Measurements from ENCODE around the gene PGA5. TPM values are rescaled to one million over a fixed set of nuclear protein-coding genes. Genes with fewer than 3 reads are reported as not detected.
A peak's percentile ranks its signal among the peaks of the same experiment; 100 is the strongest.

Gene PGA5
- total RNA-seq, 1 donor from 2014 or later = not detected

GRCh38 chr11:61278001-61278470, 37.1 kb downstream of the PGA5 start:
- Mint-ChIP-seq H3K4me3 (no peak overlapping the region), H3K36me3 (no peaks in the 10 kb centered on the region), H3K4me1 (peaks cover 26% of the 10 kb centered on the region), H3K9me3 (no peaks in the 10 kb centered on the region), H3K27ac (no peak overlapping the region), H3K27me3 (ENCODE audit: insufficient read depth, low read depth) (peaks cover 4% of the 10 kb centered on the region)
- H3K27me3 ChIP-seq = peaks cover 11% of the 10 kb centered on the region
- no peaks in the 10 kb centered on the region for H3K36me3 ChIP-seq
- no peak overlapping the region for H3K4me3 ChIP-seq
- H3K9ac ChIP-seq = peak overlapping the region; percentile 20
- TF ChIP-seq EZH2 (IDR thresholded peaks at IDR 0.05) = no peak
- peaks cover 8% of the 10 kb centered on the region for H3F3A ChIP-seq (ENCODE audit: low read depth)
- no peaks in the 10 kb centered on the region for H3K9me3 ChIP-seq (ENCODE audit: low read depth)
- H3K27ac ChIP-seq = no peak overlapping the region
- no peak overlapping the region for H3K4me2 ChIP-seq
- no peaks in the 10 kb centered on the region for H4K20me1 ChIP-seq (ENCODE audit: low read depth)
- no peak overlapping the region for H2AFZ ChIP-seq (replicated peaks)
- no peaks in the 10 kb centered on the region for H3K79me2 ChIP-seq (ENCODE audit: low read depth)
- H3K4me1 ChIP-seq = no peaks in the 10 kb centered on the region
- DNase-seq (ENCODE audit: low spot score) = no peak

- Histone ChIP-seq H3K4me3 (no peak overlapping the region), H4K20me1 (ENCODE audit: low read depth) (no peaks in the 10 kb centered on the region), H3F3A (ENCODE audit: low read depth) (peaks cover 8% of the 10 kb centered on the region), H3K36me3 (no peaks in the 10 kb centered on the region), H3K4me1 (no peaks in the 10 kb centered on the region), H3K27ac (no peak overlapping the region), H3K79me2 (ENCODE audit: low read depth) (no peaks in the 10 kb centered on the region), H2AFZ (replicated peaks) (no peak overlapping the region), H3K4me2 (no peak overlapping the region), H3K9me3 (ENCODE audit: low read depth) (no peaks in the 10 kb centered on the region), H3K27me3 (peaks cover 11% of the 10 kb centered on the region), H3K9ac (no peak overlapping the region)
- Mint-ChIP-seq H3K27ac (no peak overlapping the region), H3K4me1 (peaks cover 26% of the 10 kb centered on the region), H3K27me3 (ENCODE audit: insufficient read depth, low read depth) (peaks cover 10% of the 10 kb centered on the region), H3K9me3 (no peaks in the 10 kb centered on the region), H3K36me3 (no peaks in the 10 kb centered on the region), H3K4me3 (peak overlapping the region; percentile 1)
- TF ChIP-seq EZH2 (IDR thresholded peaks at IDR 0.05) = no peak
- TF ChIP-seq CTCF (IDR thresholded peaks at IDR 0.05) = no peak
- TF ChIP-seq EZH2phosphoT487 (IDR thresholded peaks at IDR 0.05) = no peak
- DNase-seq (ENCODE audit: low spot score) = no peak
Observed at GRCh38 chr11:61279934-61280659, 39.1 kb downstream of the PGA5 start.

- H2AFZ ChIP-seq (replicated peaks) = peak overlapping the region; percentile 45
- Mint-ChIP-seq H3K9me3 (no peaks in the 10 kb centered on the region), H3K36me3 (peaks cover 2% of the 10 kb centered on the region), H3K27ac (no peak overlapping the region), H3K4me3 (no peak overlapping the region), H3K4me1 (peaks cover 26% of the 10 kb centered on the region), H3K27me3 (ENCODE audit: insufficient read depth, low read depth) (peaks cover 8% of the 10 kb centered on the region)
- DNase-seq (ENCODE audit: low spot score) = no peak
- H3K36me3 ChIP-seq = no peaks in the 10 kb centered on the region
- no peak overlapping the region for H3K9ac ChIP-seq
- H3K27ac ChIP-seq = no peak overlapping the region
- peaks cover 8% of the 10 kb centered on the region for H3F3A ChIP-seq (ENCODE audit: low read depth)
- H3K27me3 ChIP-seq = peaks cover 11% of the 10 kb centered on the region
- H3K79me2 ChIP-seq (ENCODE audit: low read depth) = no peaks in the 10 kb centered on the region
- no peak overlapping the region for H3K4me3 ChIP-seq
- TF ChIP-seq EZH2phosphoT487 (IDR thresholded peaks at IDR 0.05) = no peak
- no peak for TF ChIP-seq EZH2 (IDR thresholded peaks at IDR 0.05)
- TF ChIP-seq CTCF (IDR thresholded peaks at IDR 0.05) = no peak
- no peaks in the 10 kb centered on the region for H3K4me1 ChIP-seq
- no peaks in the 10 kb centered on the region for H3K9me3 ChIP-seq (ENCODE audit: low read depth)
- no peaks in the 10 kb centered on the region for H4K20me1 ChIP-seq (ENCODE audit: low read depth)
- no peak overlapping the region for H3K4me2 ChIP-seq
Observed at GRCh38 chr11:61280883-61281580, 40.1 kb downstream of the PGA5 start.
